HG03159 (cell line): ENCODE results near the gene SWT1.
A peak's percentile ranks its signal among the peaks of the same experiment; 100 is the strongest.

Source experiments
- ATAC-seq: cut with Tn5 transposase; IDR thresholded peaks from one replicate; pipeline ENCODE4 v1.9.1; 2021; ENCODE audit warnings: mild to moderate bottlenecking, moderate library complexity; ENCODE audit not compliant: unreplicated experiment

Gene SWT1

GRCh38 chr1:185156854-185157598 lies at the start of gene SWT1, which contains the start of gene TRMT1L:
Gene SWT1, plus strand, starts transcription at chr1:185157167. Its CDS starts 3,675 bp downstream, at chr1:185160842.
Gene TRMT1L, minus strand, starts transcription at chr1:185156953. Its CDS starts 241 bp downstream, at chr1:185156712.
- peak; percentile 92 for ATAC-seq

GRCh38 chr1:185108321-185108720 lies 48.6 kb upstream of the SWT1 start:
- no peak for ATAC-seq

GRCh38 chr1:185110145-185110544 lies 46.8 kb upstream of the SWT1 start:
- no peak for ATAC-seq

GRCh38 chr1:185111873-185112272 lies 45.1 kb upstream of the SWT1 start:
- ATAC-seq, result no peak

- no peak for ATAC-seq
Observed at GRCh38 chr1:185112356-185112755, 44.6 kb upstream of the SWT1 start.

- no peak for ATAC-seq
Observed at GRCh38 chr1:185129708-185130107, 27.3 kb upstream of the SWT1 start.

GRCh38 chr1:185132534-185132933 lies 24.4 kb upstream of the SWT1 start:
- no peak for ATAC-seq

GRCh38 chr1:185137896-185138545 lies 18.9 kb upstream of the SWT1 start:
- ATAC-seq, result no peak

- ATAC-seq, result no peak
Observed at GRCh38 chr1:185139246-185139645, 17.7 kb upstream of the SWT1 start.

GRCh38 chr1:185144233-185144632 lies 12.7 kb upstream of the SWT1 start:
- ATAC-seq, result no peak

GRCh38 chr1:185151215-185151614 lies 5.8 kb upstream of the SWT1 start:
- no peak for ATAC-seq

GRCh38 chr1:185152187-185152767 lies 4.7 kb upstream of the SWT1 start:
- ATAC-seq, result no peak

- ATAC-seq, result no peak
Observed at GRCh38 chr1:185154912-185155513, 2.0 kb upstream of the SWT1 start.

- ATAC-seq, result no peak
Observed at GRCh38 chr1:185155600-185156287, 1.2 kb upstream of the SWT1 start.

- peak; percentile 24 for ATAC-seq
Observed at GRCh38 chr1:185156288-185156853, 596 bp upstream of the SWT1 start.

- ATAC-seq, result no peak
Observed at GRCh38 chr1:185157599-185158412, 839 bp downstream of the SWT1 start.

GRCh38 chr1:185158800-185159199 lies 1.8 kb downstream of the SWT1 start:
- ATAC-seq, result no peak

GRCh38 chr1:185159966-185160365 lies 3.0 kb downstream of the SWT1 start:
- no peak for ATAC-seq

GRCh38 chr1:185162491-185162890 lies 5.5 kb downstream of the SWT1 start:
- no peak for ATAC-seq

GRCh38 chr1:185166106-185166505 lies 9.1 kb downstream of the SWT1 start:
- no peak for ATAC-seq
